AML-193 (cell line): Measurements from ENCODE around the gene EPS8.
"Not testable (repeated sequence)": the region's sequence is repeated elsewhere in the genome, so short reads cannot be mapped to it uniquely, and the experiment has no call there.

Experiments
- DNase-seq, 2 experiments: peaks; one replicate each; lab custom pipeline; 2025; lab: John Stamatoyannopoulos, UW

Gene EPS8

DNA sequence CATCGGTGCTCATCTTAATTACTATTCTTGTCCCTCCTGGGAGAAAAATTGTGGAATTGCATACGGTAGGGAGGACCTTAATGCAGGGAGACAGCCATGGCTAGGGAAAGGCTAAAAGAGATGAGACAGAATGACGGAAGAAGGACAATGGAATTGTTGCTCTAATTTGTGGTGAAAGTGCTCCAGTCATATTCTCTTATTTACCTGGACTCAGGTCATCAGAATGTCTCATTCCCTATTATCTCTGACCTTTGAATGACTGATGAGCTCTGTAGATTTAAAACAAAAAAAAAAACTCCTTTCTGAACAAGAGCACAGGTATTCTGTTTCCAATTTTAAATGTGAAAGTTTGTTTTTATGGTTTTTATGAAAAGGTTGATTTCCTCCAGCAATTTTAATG lies 8.6 kb upstream of the EPS8 start:
- no peak for DNase-seq

DNA sequence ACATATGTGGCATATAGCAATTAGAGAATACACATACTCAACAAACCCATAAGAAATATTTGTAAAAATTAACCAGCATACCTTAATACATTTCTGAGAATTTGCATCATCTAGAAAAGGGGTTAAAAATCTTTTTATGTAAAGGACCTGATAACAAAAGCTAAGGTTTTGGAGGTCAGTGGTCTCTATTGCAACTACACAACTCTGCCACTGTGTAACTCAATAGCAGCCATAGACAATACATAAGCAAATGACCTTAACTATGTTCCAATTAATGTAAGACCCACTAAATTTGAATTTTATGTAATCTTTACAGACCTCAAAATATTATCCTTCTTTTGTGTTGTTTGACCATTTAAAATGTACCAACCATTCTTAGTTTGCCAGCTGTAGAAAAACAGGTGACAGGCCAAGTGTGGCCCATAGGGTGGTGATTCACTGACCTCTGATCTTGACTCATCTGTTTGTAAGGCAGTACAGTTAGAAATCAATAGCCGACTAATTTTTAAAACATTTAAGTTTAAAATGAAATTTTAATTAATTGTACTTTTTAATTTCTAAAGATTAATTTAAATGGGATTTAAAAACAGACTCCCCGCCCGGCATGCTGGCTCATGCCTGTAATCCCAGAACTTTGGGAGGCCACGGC lies 7.4 kb upstream of the EPS8 start:
- no peak for DNase-seq

GRCh38 chr12:15794836-15795235 lies 5.6 kb upstream of the EPS8 start:
- DNase-seq: peak; percentile 7 to 13

DNA sequence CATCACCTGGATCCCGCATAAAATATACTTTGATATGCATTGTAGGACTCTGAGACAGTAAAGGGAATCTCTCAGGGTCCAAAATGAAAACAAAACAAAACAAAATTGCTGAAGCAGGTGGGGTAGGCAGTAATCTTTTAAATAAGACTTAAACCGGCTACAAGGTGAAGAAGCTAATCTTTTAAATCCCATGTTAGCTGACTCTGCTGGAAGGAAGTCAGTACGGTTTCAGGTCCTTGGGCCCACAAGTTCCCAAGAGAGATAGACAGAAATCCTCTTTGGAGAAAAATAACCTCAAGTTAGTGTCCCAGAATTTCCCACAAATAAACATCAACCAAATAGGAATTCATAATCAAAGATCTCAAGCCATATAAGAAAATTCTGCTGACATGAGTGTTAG lies 5.0 kb upstream of the EPS8 start:
- DNase-seq: no peak

DNA sequence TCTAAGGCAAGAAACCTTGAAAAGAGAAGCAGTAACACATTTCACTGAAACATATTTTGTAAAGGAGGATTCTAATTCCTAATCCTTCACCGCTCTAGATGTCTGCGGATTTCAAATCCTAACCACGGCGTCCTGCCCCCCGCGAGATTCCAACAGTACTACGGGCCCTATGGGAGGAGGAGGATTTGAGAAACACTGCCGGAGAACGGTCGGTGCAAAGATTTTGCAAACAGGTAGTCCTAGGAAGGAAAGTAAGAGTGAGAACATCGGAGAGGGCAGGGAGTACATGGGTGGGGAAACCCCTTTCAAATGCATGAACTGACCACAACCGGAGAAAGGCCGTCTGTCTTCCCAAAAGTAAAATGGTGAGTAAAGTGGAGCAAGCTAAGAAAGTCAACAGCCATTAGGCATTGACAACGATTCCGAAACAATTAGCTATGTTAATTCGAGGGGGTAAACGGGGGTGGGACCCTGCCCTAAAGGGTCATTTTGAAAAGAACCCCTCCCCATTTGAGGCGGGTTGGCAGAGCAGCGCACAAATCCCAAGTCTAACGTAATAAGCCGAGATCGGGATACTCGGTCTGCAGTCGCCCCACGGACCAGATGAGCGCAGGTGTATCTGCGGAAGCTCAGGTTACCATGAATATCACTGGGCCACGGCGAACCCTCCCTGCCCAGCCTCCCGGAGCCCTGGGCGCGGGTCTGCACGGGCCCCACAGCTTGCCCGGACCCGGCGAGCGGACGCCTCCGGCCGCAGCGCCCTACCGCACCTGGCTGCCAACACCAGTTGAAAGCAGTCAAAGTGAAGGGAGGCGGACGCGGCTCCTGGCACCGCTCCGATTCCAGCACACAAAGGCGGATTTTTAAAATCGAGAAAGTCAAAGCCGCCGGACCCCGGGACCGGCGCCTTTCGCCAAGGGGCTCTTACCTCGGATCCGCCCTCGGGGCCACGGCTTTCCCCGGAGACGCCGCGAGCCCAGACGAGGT lies 662 bp downstream of the EPS8 start:
- DNase-seq: peak; percentile 14 to 35

DNA sequence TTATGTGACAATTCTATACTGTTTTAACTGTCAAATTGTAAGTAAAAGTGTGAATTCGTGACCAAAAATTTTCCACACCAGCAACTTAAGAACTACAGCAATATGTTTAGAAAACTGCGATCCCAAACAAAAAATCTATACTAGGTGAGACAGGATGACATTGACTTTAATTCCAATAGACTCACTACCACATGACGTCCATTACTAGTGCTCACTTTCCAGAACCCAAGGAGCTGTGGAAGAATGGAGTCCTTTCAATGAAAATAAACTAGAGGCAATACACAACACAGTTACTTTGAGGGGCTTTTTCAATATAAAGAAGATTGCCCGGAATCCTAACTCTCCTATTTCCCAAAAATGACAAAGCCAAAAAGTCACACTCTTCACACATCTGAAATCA lies 1.4 kb downstream of the EPS8 start:
- DNase-seq: no peak

DNA sequence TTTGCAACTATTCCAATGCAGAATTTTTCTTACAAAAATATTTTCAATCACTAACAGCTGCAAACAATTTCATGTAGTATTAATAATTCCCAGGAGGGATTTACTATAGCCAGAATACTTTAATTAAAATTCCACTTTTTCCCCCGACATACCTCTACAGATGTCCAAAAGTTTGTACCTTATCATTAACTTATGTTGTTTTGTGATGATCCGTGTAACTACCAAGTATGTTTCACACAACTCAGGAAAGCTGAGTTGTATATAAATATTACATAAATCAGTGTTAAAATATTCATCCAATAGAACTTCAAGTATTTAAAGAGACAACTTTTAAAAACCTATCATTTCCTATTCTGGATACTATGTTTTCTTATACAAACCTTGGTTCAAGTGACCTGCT lies 2.4 kb downstream of the EPS8 start:
- DNase-seq: no peak

- DNase-seq: no peak
These were observed 5.9 kb downstream of the EPS8 start for GRCh38 chr12:15783288-15783687.

DNA sequence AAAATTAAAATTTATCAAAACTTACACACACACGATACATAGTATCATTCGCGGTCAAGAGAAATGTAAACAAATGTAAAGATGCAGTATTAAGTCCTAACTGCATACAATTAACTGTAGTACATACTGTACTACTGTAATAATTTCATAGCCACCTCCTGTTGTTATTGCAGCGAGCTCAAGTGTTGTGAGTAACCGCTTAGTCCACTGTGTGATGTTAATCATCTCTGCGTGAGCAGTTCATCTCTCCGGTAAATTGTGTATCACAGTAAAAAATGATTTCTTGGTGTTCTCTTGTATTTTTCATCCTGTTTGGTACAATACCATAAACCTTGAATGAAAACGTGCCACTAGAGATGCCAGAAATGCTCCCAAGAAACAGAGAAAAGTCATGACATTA lies 6.5 kb downstream of the EPS8 start:
- DNase-seq: no peak

GRCh38 chr12:15779925-15780324 lies 9.3 kb downstream of the EPS8 start:
- DNase-seq: no peak

GRCh38 chr12:15778126-15778525 lies 11.1 kb downstream of the EPS8 start:
- no peak for DNase-seq

DNA sequence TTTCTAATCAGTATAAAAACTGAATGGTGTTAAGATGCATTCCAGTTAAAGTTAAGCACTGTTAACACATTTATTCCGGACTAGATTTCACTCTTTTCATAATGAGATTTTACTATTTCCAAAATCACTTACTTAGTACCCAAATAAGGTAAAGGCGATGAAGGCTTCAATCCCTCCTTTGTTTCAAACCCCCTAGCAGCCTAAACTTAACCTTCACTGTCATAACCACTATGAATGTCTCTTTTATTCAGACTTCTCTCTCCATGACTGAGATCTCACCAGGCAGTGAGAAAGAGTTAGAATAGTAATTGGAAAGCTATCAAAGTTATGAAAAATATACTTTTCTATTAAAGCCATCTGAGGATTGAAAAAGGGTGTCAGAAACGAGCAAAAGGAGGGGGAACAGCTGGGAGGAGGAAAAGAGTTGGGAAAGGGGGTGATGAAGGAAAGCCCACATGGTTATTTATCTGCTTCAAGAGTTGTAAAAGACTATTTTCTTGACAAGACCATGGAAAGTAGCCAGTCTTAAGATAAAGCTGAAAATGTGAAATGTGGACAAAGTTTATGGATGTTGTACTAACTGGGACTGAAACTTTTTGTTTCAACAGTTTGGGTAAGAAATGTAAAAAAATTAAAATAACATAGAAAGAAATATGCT lies 11.7 kb downstream of the EPS8 start:
- DNase-seq: no peak

- DNase-seq: no peak
These were observed 12.7 kb downstream of the EPS8 start for GRCh38 chr12:15776532-15776931.

- no peak for DNase-seq
These were observed 14.4 kb downstream of the EPS8 start for GRCh38 chr12:15774819-15775218.

- DNase-seq: peak; percentile 12 to 17
These were observed 16.7 kb downstream of the EPS8 start for GRCh38 chr12:15772405-15773018.

GRCh38 chr12:15770581-15770980 lies 18.6 kb downstream of the EPS8 start:
- DNase-seq: no peak

DNA sequence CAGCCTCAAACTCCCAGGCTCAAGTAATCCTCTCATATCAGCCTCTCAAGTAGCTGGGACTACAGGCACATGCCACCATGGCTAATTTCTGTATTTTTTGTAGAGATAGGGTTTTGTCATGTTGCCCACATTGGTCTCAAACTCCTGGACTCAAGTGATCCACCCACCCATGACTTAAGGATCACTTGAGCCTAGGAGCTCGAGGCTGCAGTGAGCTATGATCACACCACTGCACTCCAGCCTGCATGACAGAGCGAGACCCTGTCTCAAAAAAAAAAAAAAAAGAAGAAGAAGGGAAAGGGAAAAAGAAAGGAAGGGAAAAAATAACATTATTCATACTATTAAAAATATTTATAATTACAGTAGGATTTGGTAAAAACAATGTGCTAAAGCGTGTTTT lies 19.2 kb downstream of the EPS8 start:
- no peak for DNase-seq

GRCh38 chr12:15769586-15769985 lies 19.6 kb downstream of the EPS8 start:
- no peak for DNase-seq

GRCh38 chr12:15767301-15767700 lies 21.9 kb downstream of the EPS8 start:
- no peak for DNase-seq

DNA sequence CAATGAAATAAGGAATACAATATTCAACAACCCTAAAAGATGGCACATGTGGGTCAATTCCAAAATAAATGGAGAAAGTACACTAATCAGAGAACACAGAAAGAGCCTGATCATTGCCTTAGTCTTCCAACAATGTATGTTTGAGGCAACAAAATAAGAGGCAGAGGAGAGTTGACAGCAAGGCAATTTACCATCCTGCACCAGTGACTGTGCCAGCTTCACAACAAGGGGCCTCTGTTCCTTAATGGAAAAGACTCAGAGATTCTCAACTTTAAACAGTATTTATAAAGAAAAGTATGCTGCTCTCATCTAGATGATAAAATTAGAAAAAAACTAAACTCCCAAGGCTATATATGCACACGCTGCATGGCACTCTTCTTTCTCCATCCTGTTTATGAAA lies 25.9 kb downstream of the EPS8 start:
- DNase-seq: no peak

- not testable (repeated sequence) for DNase-seq
These were observed 27.0 kb downstream of the EPS8 start for GRCh38 chr12:15762162-15762561.

DNA sequence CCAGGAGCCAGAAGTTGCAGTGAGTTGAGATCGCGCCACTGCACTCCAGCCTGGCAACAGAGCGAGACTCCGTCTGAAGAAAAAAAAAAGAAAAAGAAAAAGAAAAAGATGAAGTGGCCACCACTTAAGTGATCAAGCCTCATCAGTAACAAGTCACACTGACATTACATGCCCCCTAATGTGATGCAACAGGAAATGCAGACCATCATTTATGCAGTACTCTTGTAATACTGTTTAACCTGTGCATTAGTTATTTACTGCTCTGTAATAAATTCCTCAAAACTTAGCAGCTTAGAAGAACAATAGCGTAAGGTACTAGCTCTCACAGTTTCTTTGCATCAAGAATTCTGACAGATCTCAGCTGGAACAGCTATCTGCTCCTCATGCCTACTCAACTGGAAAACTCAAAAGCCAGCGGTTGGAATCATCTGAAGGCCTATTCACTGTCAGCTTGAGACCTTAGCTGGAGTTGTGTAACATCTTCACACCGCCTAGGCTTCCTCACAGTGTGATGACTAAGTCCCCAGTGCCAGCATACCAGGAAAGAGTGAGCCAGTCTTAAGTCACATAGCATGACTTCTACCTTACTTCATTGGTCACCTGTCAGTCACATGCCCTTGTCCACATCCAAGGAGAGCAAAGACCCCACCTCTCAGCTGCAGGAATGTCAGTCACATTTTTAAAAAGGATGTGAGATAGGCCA lies 31.5 kb downstream of the EPS8 start:
- peak; percentile 90 to 91 for DNase-seq
